Mesothelial cell of epicardium (in vitro differentiated cells): ENCODE measurements around the gene KCNJ5. TPM values are rescaled to one million over a fixed set of nuclear protein-coding genes. Genes with fewer than 3 reads are reported as not detected.

ENCODE experiments used
- DNase-seq, 2 experiments: peaks; one replicate each; pipeline ENCODE4 v3.0.0; 2021; ENCODE audit warnings: low spot score in 2 of 2; ENCODE audit not compliant: unreplicated experiment in 2 of 2
- H3K27ac Mint-ChIP-seq: 2 replicates; pipeline ENCODE4 v1.8.0; 2021; ENCODE audit warnings: mixed read lengths
- H3K27me3 Mint-ChIP-seq: 2 replicates; pipeline ENCODE4 v1.8.0; 2021; ENCODE audit warnings: low read depth, mixed read lengths
- H3K36me3 Mint-ChIP-seq: 2 replicates; pipeline ENCODE4 v1.8.0; 2021; ENCODE audit warnings: mixed read lengths
- H3K4me1 Mint-ChIP-seq: 2 replicates; pipeline ENCODE4 v1.8.0; 2021; ENCODE audit warnings: mixed read lengths
- H3K4me3 Mint-ChIP-seq: 2 replicates; pipeline ENCODE4 v1.8.0; 2021; ENCODE audit warnings: mild to moderate bottlenecking, moderate library complexity, mixed read lengths
- H3K9me3 Mint-ChIP-seq: 2 replicates; pipeline ENCODE4 v1.8.0; 2021; ENCODE audit warnings: mixed read lengths
- CTCF ChIP-seq: fragments of 200-600 bp; sonication (generic); IDR thresholded peaks from one replicate; pipeline ENCODE4 v1.5.0; 2021; ENCODE audit warnings: antibody characterized with exemption; ENCODE audit not compliant: unreplicated experiment
- total RNA-seq: library from RNA; stranded (reverse); gene quantifications from 3 replicates; pipeline ENCODE4 v1.2.1, GENCODE V29; 2021

Gene KCNJ5
- total RNA-seq, 1 donor from 2014 or later, result 0.09 TPM

- no peak for DNase-seq
- no peak overlapping the region for H3K4me3 Mint-ChIP-seq
- TF ChIP-seq CTCF, result no peak
- H3K9me3 Mint-ChIP-seq, result no peaks in the 10 kb centered on the region
- H3K27ac Mint-ChIP-seq, result no peak overlapping the region
- no peaks in the 10 kb centered on the region for H3K36me3 Mint-ChIP-seq
- peaks cover 27% of the 10 kb centered on the region for H3K4me1 Mint-ChIP-seq
- peaks cover 39% of the 10 kb centered on the region for H3K27me3 Mint-ChIP-seq
These were observed 2.6 kb downstream of the KCNJ5 start for GRCh38 chr11:128893578-128894285.

- Mint-ChIP-seq H3K9me3 (no peaks in the 10 kb centered on the region), H3K4me1 (peaks cover 27% of the 10 kb centered on the region), H3K27ac (no peak overlapping the region), H3K36me3 (no peaks in the 10 kb centered on the region), H3K4me3 (no peak overlapping the region), H3K27me3 (peaks cover 41% of the 10 kb centered on the region)
- DNase-seq, result no peak
- TF ChIP-seq CTCF, result no peak
These were observed 3.1 kb downstream of the KCNJ5 start for GRCh38 chr11:128894286-128894681.

GRCh38 chr11:128894685-128895084, 3.5 kb downstream of the KCNJ5 start:
- Mint-ChIP-seq H3K36me3 (no peaks in the 10 kb centered on the region), H3K4me3 (no peak overlapping the region), H3K9me3 (no peaks in the 10 kb centered on the region), H3K27ac (no peak overlapping the region), H3K27me3 (peaks cover 39% of the 10 kb centered on the region), H3K4me1 (peaks cover 24% of the 10 kb centered on the region)
- TF ChIP-seq CTCF, result no peak
- DNase-seq, result no peak

GRCh38 chr11:128895526-128895925, 4.4 kb downstream of the KCNJ5 start:
- no peak for TF ChIP-seq CTCF
- H3K4me1 Mint-ChIP-seq, result peaks cover 24% of the 10 kb centered on the region
- no peak overlapping the region for H3K27ac Mint-ChIP-seq
- no peak overlapping the region for H3K4me3 Mint-ChIP-seq
- H3K36me3 Mint-ChIP-seq, result no peaks in the 10 kb centered on the region
- DNase-seq, result no peak
- H3K27me3 Mint-ChIP-seq, result peaks cover 39% of the 10 kb centered on the region
- no peaks in the 10 kb centered on the region for H3K9me3 Mint-ChIP-seq

GRCh38 chr11:128896356-128896755, 5.2 kb downstream of the KCNJ5 start:
- H3K27me3 Mint-ChIP-seq, result peaks cover 41% of the 10 kb centered on the region
- no peak overlapping the region for H3K27ac Mint-ChIP-seq
- peaks cover 21% of the 10 kb centered on the region for H3K4me1 Mint-ChIP-seq
- H3K36me3 Mint-ChIP-seq, result no peaks in the 10 kb centered on the region
- no peaks in the 10 kb centered on the region for H3K9me3 Mint-ChIP-seq
- no peak for DNase-seq
- H3K4me3 Mint-ChIP-seq, result no peak overlapping the region
- TF ChIP-seq CTCF, result no peak
